ENCODE measurements around the gene AHCYL2.

The AHCYL2 gene

DNA sequence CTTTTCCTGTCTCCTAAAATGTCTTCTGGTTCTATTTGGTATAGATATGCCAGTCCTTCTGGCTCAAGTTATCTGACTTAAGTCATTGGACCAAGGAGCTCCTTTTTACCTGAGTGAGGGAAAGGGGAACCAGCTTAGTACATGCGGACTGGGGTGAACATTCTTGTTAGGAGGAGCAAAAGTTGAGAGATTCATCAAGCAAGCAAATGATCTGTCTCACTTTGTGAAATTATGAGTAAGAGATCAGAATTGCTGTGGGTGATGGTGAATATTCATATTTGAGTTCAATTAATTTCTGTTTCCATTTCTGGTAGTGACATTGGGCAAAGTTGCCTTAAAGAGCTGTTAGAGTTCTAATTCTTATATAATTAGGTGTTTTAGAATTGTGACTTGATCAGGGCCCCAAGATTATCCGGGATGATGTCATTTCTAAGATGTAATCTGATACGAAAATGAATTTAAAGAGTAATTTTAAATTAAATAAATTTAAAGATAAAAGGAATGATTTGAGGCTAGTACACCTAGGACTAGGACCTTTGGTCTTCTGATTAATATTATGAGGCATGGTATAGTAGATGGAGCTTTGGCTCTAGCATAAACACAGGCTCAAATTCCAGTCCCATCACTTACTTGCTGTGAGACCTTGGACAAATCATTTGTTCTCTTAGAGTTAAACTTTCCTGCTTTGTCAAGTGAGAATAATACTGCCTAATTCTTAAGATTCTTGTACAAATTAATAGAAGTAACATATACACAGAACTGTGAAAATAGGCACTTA lies 149.0 kb downstream of the AHCYL2 start:
- Histone ChIP-seq H3K4me3 (ENCODE audit: insufficient read depth, low read length, poor library complexity, severe bottlenecking) (no peak overlapping the region), H2AFZ (ENCODE audit: low read depth, low read length, severe bottlenecking) (no peak overlapping the region), H3K9me2 (replicated peaks; ENCODE audit: insufficient read depth, low read length) (no peaks in the 10 kb centered on the region), H3K36me3 (ENCODE audit: low read length) (no peaks in the 10 kb centered on the region), H3F3A (ENCODE audit: insufficient read depth) (no peaks in the 10 kb centered on the region), H3K27ac (ENCODE audit: low read depth, low read length) (no peak overlapping the region), H3K9ac (ENCODE audit: low read length) (no peak overlapping the region), H3K27me3 (ENCODE audit: low read length) (no peaks in the 10 kb centered on the region), H3K4me2 (ENCODE audit: low read depth, low read length, poor library complexity, severe bottlenecking) (no peak overlapping the region), H4K20me1 (ENCODE audit: low read depth, low read length) (no peaks in the 10 kb centered on the region), H3K9me3 (ENCODE audit: insufficient read depth, low read length) (no peaks in the 10 kb centered on the region), H3K79me2 (ENCODE audit: insufficient read depth, low read length) (no peaks in the 10 kb centered on the region)
- TF ChIP-seq CTCF (IDR thresholded peaks at IDR 0.05; ENCODE audit: insufficient read depth, low read length, poor library complexity, severe bottlenecking), result no peak
- no peak for TF ChIP-seq EZH2phosphoT487 (conservative IDR thresholded peaks at IDR 0.05; ENCODE audit: low read length)

- TF ChIP-seq CTCF (IDR thresholded peaks at IDR 0.05; ENCODE audit: insufficient read depth, low read length, poor library complexity, severe bottlenecking) (no peak), EZH2phosphoT487 (conservative IDR thresholded peaks at IDR 0.05; ENCODE audit: low read length) (no peak)
- Histone ChIP-seq H3K4me3 (ENCODE audit: insufficient read depth, low read length, poor library complexity, severe bottlenecking) (no peak overlapping the region), H3K9me2 (replicated peaks; ENCODE audit: insufficient read depth, low read length) (no peaks in the 10 kb centered on the region), H3K9ac (ENCODE audit: low read length) (no peak overlapping the region), H3F3A (ENCODE audit: insufficient read depth) (no peaks in the 10 kb centered on the region), H3K27me3 (ENCODE audit: low read length) (no peaks in the 10 kb centered on the region), H3K27ac (ENCODE audit: low read depth, low read length) (no peak overlapping the region), H3K79me2 (ENCODE audit: insufficient read depth, low read length) (no peaks in the 10 kb centered on the region), H3K9me3 (ENCODE audit: insufficient read depth, low read length) (no peaks in the 10 kb centered on the region), H3K36me3 (ENCODE audit: low read length) (no peaks in the 10 kb centered on the region), H4K20me1 (ENCODE audit: low read depth, low read length) (no peaks in the 10 kb centered on the region), H2AFZ (ENCODE audit: low read depth, low read length, severe bottlenecking) (no peak overlapping the region), H3K4me2 (ENCODE audit: low read depth, low read length, poor library complexity, severe bottlenecking) (no peak overlapping the region)
Measured at GRCh38 chr7:129375141-129375938, 150.5 kb downstream of the AHCYL2 start.

- Histone ChIP-seq H3K4me2 (ENCODE audit: low read depth, low read length, poor library complexity, severe bottlenecking) (no peak overlapping the region), H3K9ac (ENCODE audit: low read length) (no peak overlapping the region), H3K27ac (ENCODE audit: low read depth, low read length) (no peak overlapping the region), H3K9me3 (ENCODE audit: insufficient read depth, low read length) (no peaks in the 10 kb centered on the region), H3K79me2 (ENCODE audit: insufficient read depth, low read length) (no peaks in the 10 kb centered on the region), H3F3A (ENCODE audit: insufficient read depth) (no peaks in the 10 kb centered on the region), H3K9me2 (replicated peaks; ENCODE audit: insufficient read depth, low read length) (no peaks in the 10 kb centered on the region), H4K20me1 (ENCODE audit: low read depth, low read length) (no peaks in the 10 kb centered on the region), H2AFZ (ENCODE audit: low read depth, low read length, severe bottlenecking) (no peak overlapping the region), H3K4me3 (ENCODE audit: insufficient read depth, low read length, poor library complexity, severe bottlenecking) (no peak overlapping the region), H3K36me3 (ENCODE audit: low read length) (no peaks in the 10 kb centered on the region), H3K27me3 (ENCODE audit: low read length) (no peaks in the 10 kb centered on the region)
- TF ChIP-seq CTCF (IDR thresholded peaks at IDR 0.05; ENCODE audit: insufficient read depth, low read length, poor library complexity, severe bottlenecking) (peak; percentile 66), EZH2phosphoT487 (conservative IDR thresholded peaks at IDR 0.05; ENCODE audit: low read length) (no peak)
Measured at GRCh38 chr7:129376076-129376777, 151.4 kb downstream of the AHCYL2 start.

Data from SU-DHL-6 (cell line).